RPMI7951 (cell line): ENCODE measurements around the gene TDRD10. TPM values are rescaled to one million over a fixed set of nuclear protein-coding genes. Genes with fewer than 3 reads are reported as not detected.
A peak's percentile ranks its signal among the peaks of the same experiment; 100 is the strongest.

Experiments used
- DNase-seq: peaks from one replicate; pipeline ENCODE4 v3.0.0-alpha.2; 2012; ENCODE audit warnings: low read depth
- total RNA-seq: library from RNA; depleted of rRNA; stranded (reverse); fragments of >200 nt; shearing (Covaris generic); gene quantifications from 2 replicates; pipeline ENCODE4 v1.2.3, GENCODE V29; 2014

The TDRD10 gene
- total RNA-seq, 1 experiment from 2014 or later: not detected

- no peak for DNase-seq
These were observed 51.3 kb downstream of the TDRD10 start for GRCh38 chr1:154553056-154554030.

GRCh38 chr1:154556422-154556821, 54.4 kb downstream of the TDRD10 start:
- peak; percentile 28 for DNase-seq

- DNase-seq: no peak
These were observed 55.4 kb downstream of the TDRD10 start for GRCh38 chr1:154557248-154557938.

- DNase-seq: peak; percentile 13
These were observed 56.1 kb downstream of the TDRD10 start, which contains the start of gene UBE2Q1 for GRCh38 chr1:154557939-154558719. TSS of gene UBE2Q1 (minus strand) at chr1:154558662. CDS start at chr1:154558553, 109 bp downstream.

- DNase-seq: peak; percentile 97
These were observed 56.9 kb downstream of the TDRD10 start for GRCh38 chr1:154558720-154559465.

GRCh38 chr1:154559466-154560044, 57.5 kb downstream of the TDRD10 start:
- peak; percentile 88 for DNase-seq

GRCh38 chr1:154565876-154566275, 63.9 kb downstream of the TDRD10 start:
- no peak for DNase-seq

GRCh38 chr1:154567386-154568156, 65.6 kb downstream of the TDRD10 start, which contains the start of gene CHRNB2:
TSS of gene CHRNB2 (plus strand) at chr1:154567778. CDS start at chr1:154568045, 267 bp downstream.
- DNase-seq: peak; percentile 29

GRCh38 chr1:154568157-154568815, 66.3 kb downstream of the TDRD10 start:
- DNase-seq: no peak

- no peak for DNase-seq
These were observed 69.4 kb downstream of the TDRD10 start for GRCh38 chr1:154571244-154571963.

- DNase-seq: no peak
These were observed 69.9 kb downstream of the TDRD10 start for GRCh38 chr1:154571964-154572288.

- no peak for DNase-seq
These were observed 70.6 kb downstream of the TDRD10 start for GRCh38 chr1:154572468-154573167.

- DNase-seq: no peak
These were observed 71.1 kb downstream of the TDRD10 start for GRCh38 chr1:154573168-154573510.

- peak; percentile 20 for DNase-seq
These were observed 72.7 kb downstream of the TDRD10 start for GRCh38 chr1:154574716-154575115.

GRCh38 chr1:154575147-154575927, 73.3 kb downstream of the TDRD10 start:
- DNase-seq: no peak

GRCh38 chr1:154575951-154576566, 74.0 kb downstream of the TDRD10 start:
- DNase-seq: no peak
